HepG2 (cell line): ENCODE data around the gene CAMK4. TPM values are rescaled to one million over a fixed set of nuclear protein-coding genes. Genes with fewer than 3 reads are reported as not detected.

Experiments used
- ARNT ChIP-seq: fragments of 450-650 bp; IDR thresholded peaks from 2 replicates; pipeline ENCODE4 v1.6.1; 2017
- ATF3 ChIP-seq: sonication (generic); formaldehyde crosslinking; IDR thresholded peaks from 2 replicates; pipeline ENCODE4 v1.4.0; 2020; ENCODE audit warnings: missing genetic modification reagents
- BCL6 ChIP-seq: IDR thresholded peaks from 2 replicates; pipeline ENCODE4 v1.6.1; 2016; ENCODE audit warnings: missing genetic modification reagents, missing compliant biosample characterization
- CREBL2 ChIP-seq: sonication (generic); formaldehyde crosslinking; IDR thresholded peaks from 2 replicates; pipeline ENCODE4 v1.8.1; 2023; ENCODE audit warnings: missing genetic modification reagents, mild to moderate bottlenecking, borderline replicate concordance
- DBP ChIP-seq: sonication (generic); formaldehyde crosslinking; IDR thresholded peaks from 2 replicates; pipeline ENCODE4 v1.4.0; 2020; ENCODE audit warnings: missing genetic modification reagents; ENCODE audit errors: not compliant biosample characterization
- FIP1L1 ChIP-seq: fragments of 200-400 bp; formaldehyde crosslinking; IDR thresholded peaks from 2 replicates; pipeline ENCODE4 v1.6.1; 2018; ENCODE audit warnings: low read depth, mild to moderate bottlenecking, low read length, moderate library complexity, borderline replicate concordance; ENCODE audit not compliant: insufficient read depth
- FOSL2 ChIP-seq: sonication (generic); formaldehyde crosslinking; IDR thresholded peaks from 2 replicates; pipeline ENCODE4 v1.4.0; 2020; ENCODE audit warnings: missing genetic modification reagents
- GABPA ChIP-seq, 2 experiments: IDR thresholded peaks; 2 replicates each; pipeline ENCODE4 v1.6.1; 2011 to 2016; ENCODE audit warnings: low read depth in 2 of 2, low read length in 1 of 2, missing biosample characterization in 1 of 2, missing genetic modification characterization in 1 of 2
- GFI1 ChIP-seq: sonication (generic); formaldehyde crosslinking; IDR thresholded peaks from 2 replicates; pipeline ENCODE4 v1.5.0; 2020; ENCODE audit warnings: missing genetic modification reagents, mild to moderate bottlenecking, borderline replicate concordance
- HNF4A ChIP-seq: sonication (generic); formaldehyde crosslinking; IDR thresholded peaks from 2 replicates; pipeline ENCODE4 v1.4.0; 2020; ENCODE audit warnings: missing genetic modification reagents
- KLF15 ChIP-seq: sonication (generic); formaldehyde crosslinking; IDR thresholded peaks from 2 replicates; pipeline ENCODE4 v1.8.1; 2023; ENCODE audit warnings: borderline replicate concordance, mild to moderate bottlenecking, inconsistent platforms, missing genetic modification reagents, mixed read lengths
- NFYB ChIP-seq: sonication (generic); formaldehyde crosslinking; IDR thresholded peaks from 2 replicates; pipeline ENCODE4 v1.4.0; 2020; ENCODE audit warnings: missing genetic modification reagents
- NFYC ChIP-seq: IDR thresholded peaks from 2 replicates; pipeline ENCODE4 v1.6.1; 2016; ENCODE audit warnings: missing genetic modification reagents, missing compliant biosample characterization
- PRDM4 ChIP-seq: sonication (generic); formaldehyde crosslinking; IDR thresholded peaks from 2 replicates; pipeline ENCODE4 v1.9.0; 2021; ENCODE audit warnings: missing genetic modification reagents, borderline replicate concordance
- SRSF9 ChIP-seq: fragments of 200-400 bp; formaldehyde crosslinking; IDR thresholded peaks from 2 replicates; pipeline ENCODE4 v1.6.1; 2018; ENCODE audit warnings: borderline replicate concordance, mild to moderate bottlenecking, low read depth, low read length; ENCODE audit not compliant: insufficient read depth, poor library complexity, severe bottlenecking
- ZNF501 ChIP-seq: sonication (generic); formaldehyde crosslinking; IDR thresholded peaks from 2 replicates; pipeline ENCODE4 v1.5.1; 2020; ENCODE audit warnings: mild to moderate bottlenecking, moderate library complexity, missing genetic modification reagents
- ZNF512 ChIP-seq: sonication (generic); formaldehyde crosslinking; IDR thresholded peaks from 2 replicates; pipeline ENCODE4 v1.4.0; 2020; ENCODE audit warnings: mild to moderate bottlenecking, missing genetic modification reagents
- ZNF572 ChIP-seq: sonication (generic); formaldehyde crosslinking; IDR thresholded peaks from 2 replicates; pipeline ENCODE4 v1.5.1; 2020; ENCODE audit warnings: mild to moderate bottlenecking, missing genetic modification reagents
- ZNF710 ChIP-seq: sonication (generic); formaldehyde crosslinking; IDR thresholded peaks from 2 replicates; pipeline ENCODE4 v1.5.0; 2020; ENCODE audit warnings: mild to moderate bottlenecking, missing genetic modification reagents, borderline replicate concordance
- ZNF776 ChIP-seq: sonication (generic); formaldehyde crosslinking; IDR thresholded peaks from 2 replicates; pipeline ENCODE4 v1.4.0; 2020; ENCODE audit warnings: mild to moderate bottlenecking, missing genetic modification reagents
- ZSCAN31 ChIP-seq: sonication (generic); formaldehyde crosslinking; IDR thresholded peaks from 2 replicates; pipeline ENCODE4 v1.5.0; 2020; ENCODE audit warnings: low read depth, mild to moderate bottlenecking, missing genetic modification reagents
- polyA plus RNA-seq, 8 experiments: library from polyadenylated mRNA; depleted of rRNA in 3 of 8; stranded (reverse) in 7 of 8; unstranded in 1 of 8; fragments of >200 nt; fragmentation: Illumina TruSeq in 4 of 8; extraction: Trizol in 4 of 8; gene quantifications; 2 replicates each; pipeline versions ENCODE4 v1.2.1 to v1.2.3, GENCODE V29; 2011 to 2016; ENCODE audit warnings: low read depth in 4 of 8, missing spikeins in 1 of 8, mixed read lengths in 1 of 8; ENCODE audit not compliant: insufficient read depth in 1 of 8
- total RNA-seq, 5 experiments: library from RNA; depleted of rRNA; stranded (reverse); fragments of >200 nt; fragmentation: Illumina TruSeq; extraction: Trizol; gene quantifications; 2 replicates each; pipeline ENCODE4 v1.2.3, GENCODE V29; 2016; ENCODE audit warnings: low read depth in 1 of 5

The CAMK4 gene
- total and polyA plus RNA-seq, 2 of the 13 experiments (the other 11 are each of a cell fraction or from before 2014, with no cell fraction given), result not detected

GRCh38 chr5:111404270-111404769 lies 180.1 kb downstream of the CAMK4 start (continued):
- TF ChIP-seq SRSF9, result no peak
- no peak for TF ChIP-seq NFYB (CRISPR knock-in tag)
- TF ChIP-seq ARNT, result no peak
- no peak for TF ChIP-seq GABPA (IDR thresholded peaks at IDR 0.05; ENCODE audit: low read depth, low read length)
- TF ChIP-seq GABPA (CRISPR knock-in tag; IDR thresholded peaks at IDR 0.05; ENCODE audit: low read depth), result peak; percentile 21; the same call in 1 of the 2 replicates
- TF ChIP-seq KLF15 (CRISPR knock-in tag), result no peak
- TF ChIP-seq HNF4A (CRISPR knock-in tag), result peak; percentile 76
- no peak for TF ChIP-seq ATF3 (CRISPR knock-in tag)
- peak; percentile 63 for TF ChIP-seq BCL6 (CRISPR knock-in tag)
- TF ChIP-seq ZNF572, result no peak
- no peak for TF ChIP-seq DBP (CRISPR knock-in tag)
- TF ChIP-seq GFI1 (CRISPR knock-in tag), result peak; percentile 94
- no peak for TF ChIP-seq ZNF776
- 0 out of 2 replicates have a peak, but pooled peaks have one; percentile 27 for TF ChIP-seq ZNF710 (CRISPR knock-in tag)
- no peak for TF ChIP-seq FIP1L1
- TF ChIP-seq CREBL2 (CRISPR knock-in tag), result no peak
- no peak for TF ChIP-seq ZNF501 (CRISPR knock-in tag)
- no peak for TF ChIP-seq NFYC (CRISPR knock-in tag)
- no peak for TF ChIP-seq ZNF512 (CRISPR knock-in tag)
- TF ChIP-seq ZSCAN31 (CRISPR knock-in tag), result no peak
- TF ChIP-seq FOSL2 (CRISPR knock-in tag), result peak; percentile 41; the same call in 1 of the 2 replicates
- TF ChIP-seq PRDM4 (CRISPR knock-in tag), result no peak
